Body of pancreas (tissue), 4 donors: ENCODE data around the gene CLCN5. TPM values are rescaled to one million over a fixed set of nuclear protein-coding genes. Genes with fewer than 3 reads are reported as not detected.

ENCODE experiments used
- ATAC-seq: fragments of 150-250 bp; one replicate; pipeline ENCODE4 v1.9.1; 2016
- DNase-seq, 4 donors: peaks; one replicate each; pipeline ENCODE4 v3.0.0-alpha.2; 2019
- H3K27ac ChIP-seq, 4 donors: fragments of 200-600 bp; sonication (generic); 1 replicate in 3 of 4; 2 replicates in 1 of 4; pipeline versions ENCODE4 v1.5.1 to v1.6.1; 2016 to 2019; ENCODE audit warnings: mild to moderate bottlenecking in 1 of 4, mixed read lengths in 1 of 4, moderate library complexity in 1 of 4
- H3K27me3 ChIP-seq, 2 donors: fragments of 200-600 bp; sonication (generic); one replicate each; pipeline ENCODE4 v1.6.0; 2016; ENCODE audit warnings: mild to moderate bottlenecking in 1 of 2
- H3K36me3 ChIP-seq, 2 donors: fragments of 200-600 bp; sonication (generic); replicated peaks in 1 of 2; 2 replicates each; pipeline ENCODE4 v1.5.1; 2016; ENCODE audit warnings: low read depth in 2 of 2; ENCODE audit not compliant: insufficient read depth in 1 of 2
- H3K4me1 ChIP-seq: fragments of 200-600 bp; sonication (generic); one replicate; pipeline ENCODE4 v1.6.0; 2016
- H3K4me3 ChIP-seq, 2 donors: fragments of 200-600 bp; sonication (generic); 1 replicate in 1 of 2; 2 replicates in 1 of 2; pipeline ENCODE4 v1.5.1; 2016 to 2019
- H3K9me3 ChIP-seq, 3 donors: fragments of 200-600 bp; sonication (generic); 1 replicate in 2 of 3; 2 replicates in 1 of 3; pipeline ENCODE4 v1.5.1; 2016
- CTCF ChIP-seq, 7 experiments: fragments of 450-650 bp in 4 of 7; fragments of 200-600 bp in 3 of 7; sonication (generic) in 3 of 7; IDR thresholded peaks; one replicate each; pipeline ENCODE4 v1.5.1; 2016 to 2019; ENCODE audit warnings: antibody characterized with exemption in 7 of 7
- POLR2A ChIP-seq, 3 donors: fragments of 450-650 bp; IDR thresholded peaks; one replicate each; pipeline ENCODE4 v1.6.1; 2016; ENCODE audit warnings: antibody characterized with exemption in 3 of 3, mild to moderate bottlenecking in 2 of 3
- WGBS, 2 donors: methylation state at CpG; one replicate each; pipeline ENCODE4 v1.1.5; 2017; 5-methylcytosine and 5-hydroxymethylcytosine counted together
- intact Hi-C: fragments of 100-400 bp; cut with DNase I; formaldehyde crosslinking; loops from one replicate; pipeline ENCODE4 v1.15.1; 2023
- total RNA-seq, 2 donors: library from RNA; depleted of rRNA; stranded (reverse); fragments of >200 nt; gene quantifications; one replicate each; pipeline ENCODE4 v1.1.0, GENCODE V29; 2016

Gene CLCN5
- total RNA-seq, 2 donors from 2014 or later = 2.0 to 5.2 TPM

- H3K4me3 ChIP-seq = no peak overlapping the region
- intact Hi-C loops = no loop called here
- H3K27me3 ChIP-seq = no peaks in the 10 kb centered on the region
- 69 to 93% methylated on average over 1 to 2 of the region's 2 CpGs for WGBS, 2 donors
- H3K36me3 ChIP-seq = no peaks in the 10 kb centered on the region
- H3K9me3 ChIP-seq = no peaks in the 10 kb centered on the region
- TF ChIP-seq CTCF (IDR thresholded peaks at IDR 0.05) = no peak
- no peak for TF ChIP-seq POLR2A (IDR thresholded peaks at IDR 0.05)
- ATAC-seq (no peak), DNase-seq (no peak)
- no peak overlapping the region for H3K27ac ChIP-seq
- H3K4me1 ChIP-seq = no peaks in the 10 kb centered on the region
These were observed 73.5 kb downstream of the CLCN5 start for GRCh38 chrX:49995795-49996455.

GRCh38 chrX:49996474-49996873 lies 74.1 kb downstream of the CLCN5 start:
- Histone ChIP-seq H3K27me3 (no peaks in the 10 kb centered on the region), H3K9me3 (no peaks in the 10 kb centered on the region), H3K4me3 (no peak overlapping the region), H3K36me3 (no peaks in the 10 kb centered on the region), H3K4me1 (no peaks in the 10 kb centered on the region), H3K27ac (no peak overlapping the region)
- no peak for TF ChIP-seq CTCF (IDR thresholded peaks at IDR 0.05)
- TF ChIP-seq POLR2A (IDR thresholded peaks at IDR 0.05) = no peak
- 92 to 95% methylated on average over 2 of the region's 2 CpGs for WGBS, 2 donors
- no peak for ATAC-seq
- intact Hi-C loops = no loop called here
- DNase-seq = no peak

GRCh38 chrX:49999087-49999486 lies 76.7 kb downstream of the CLCN5 start:
- Histone ChIP-seq H3K27ac (no peak overlapping the region), H3K36me3 (no peaks in the 10 kb centered on the region), H3K9me3 (no peaks in the 10 kb centered on the region), H3K27me3 (no peaks in the 10 kb centered on the region), H3K4me3 (no peak overlapping the region), H3K4me1 (no peaks in the 10 kb centered on the region)
- 100% methylated on average over 3 of the region's 3 CpGs for WGBS, 2 donors
- intact Hi-C loops = no loop called here
- TF ChIP-seq CTCF (IDR thresholded peaks at IDR 0.05) = no peak
- no peak for TF ChIP-seq POLR2A (IDR thresholded peaks at IDR 0.05)
- DNase-seq (no peak), ATAC-seq (no peak)

- TF ChIP-seq CTCF (IDR thresholded peaks at IDR 0.05) = no peak
- no peak for TF ChIP-seq POLR2A (IDR thresholded peaks at IDR 0.05)
- no peak overlapping the region for H3K4me3 ChIP-seq
- no peak for DNase-seq
- intact Hi-C loops = no loop called here
- H3K27me3 ChIP-seq = no peaks in the 10 kb centered on the region
- H3K4me1 ChIP-seq = no peaks in the 10 kb centered on the region
- no peaks in the 10 kb centered on the region for H3K36me3 ChIP-seq
- no peak for ATAC-seq
- H3K27ac ChIP-seq = no peak overlapping the region
- no peaks in the 10 kb centered on the region for H3K9me3 ChIP-seq
These were observed 78.6 kb downstream of the CLCN5 start for GRCh38 chrX:50000937-50001542.
